ENCODE data around the gene THAP5.

THAP5 gene

DNA sequence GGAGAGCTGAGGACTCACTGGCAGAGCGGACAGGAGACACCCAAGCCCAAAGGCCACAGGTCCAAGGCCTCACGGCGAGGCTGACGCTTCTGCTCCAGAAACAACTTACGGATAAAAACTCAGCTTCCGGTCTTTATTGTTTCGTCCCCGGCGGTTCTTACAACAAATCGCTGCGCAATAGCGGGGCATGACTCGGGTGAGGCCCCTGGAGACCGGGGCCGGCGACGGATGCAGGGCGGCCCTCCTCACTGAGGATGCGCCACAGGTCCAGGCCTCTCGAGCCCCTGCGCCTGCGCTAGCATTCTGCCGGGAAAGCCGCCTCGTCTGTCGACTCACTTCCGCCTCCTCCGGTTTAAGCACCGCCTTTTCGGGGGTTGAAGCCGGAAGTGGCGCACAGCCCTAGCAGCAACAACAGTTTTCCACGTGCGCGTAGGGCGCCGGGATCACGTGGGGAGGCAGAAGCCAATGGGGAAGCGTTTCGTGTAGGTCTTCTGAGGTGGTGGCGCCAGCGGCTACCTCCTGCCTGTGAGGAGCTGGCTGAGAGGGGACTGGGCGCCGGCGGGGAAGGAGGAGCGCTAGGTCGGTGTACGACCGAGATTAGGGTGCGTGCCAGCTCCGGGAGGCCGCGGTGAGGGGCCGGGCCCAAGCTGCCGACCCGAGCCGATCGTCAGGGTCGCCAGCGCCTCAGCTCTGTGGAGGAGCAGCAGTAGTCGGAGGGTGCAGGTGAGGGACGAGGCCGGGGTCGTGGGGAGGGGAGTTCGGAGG lies at the start of gene THAP5, which contains the start of gene DNAJB9:
THAP5 (minus strand) TSS at position 326 of the 765 bp plus-strand sequence; CDS start at position 189, 137 bp downstream.
DNAJB9 (plus strand) TSS at position 494 of the 765 bp plus-strand sequence. CDS start 1,853 bp downstream, outside the sequence.
- peak; percentile 100 for DNase-seq

- no peak for DNase-seq
Measured at GRCh38 chr7:108618056-108618455, 48.5 kb upstream of the THAP5 start.

GRCh38 chr7:108614896-108615295 lies 45.4 kb upstream of the THAP5 start:
- no peak for DNase-seq

- no peak for DNase-seq
Measured at GRCh38 chr7:108613949-108614381, 44.5 kb upstream of the THAP5 start.

DNA sequence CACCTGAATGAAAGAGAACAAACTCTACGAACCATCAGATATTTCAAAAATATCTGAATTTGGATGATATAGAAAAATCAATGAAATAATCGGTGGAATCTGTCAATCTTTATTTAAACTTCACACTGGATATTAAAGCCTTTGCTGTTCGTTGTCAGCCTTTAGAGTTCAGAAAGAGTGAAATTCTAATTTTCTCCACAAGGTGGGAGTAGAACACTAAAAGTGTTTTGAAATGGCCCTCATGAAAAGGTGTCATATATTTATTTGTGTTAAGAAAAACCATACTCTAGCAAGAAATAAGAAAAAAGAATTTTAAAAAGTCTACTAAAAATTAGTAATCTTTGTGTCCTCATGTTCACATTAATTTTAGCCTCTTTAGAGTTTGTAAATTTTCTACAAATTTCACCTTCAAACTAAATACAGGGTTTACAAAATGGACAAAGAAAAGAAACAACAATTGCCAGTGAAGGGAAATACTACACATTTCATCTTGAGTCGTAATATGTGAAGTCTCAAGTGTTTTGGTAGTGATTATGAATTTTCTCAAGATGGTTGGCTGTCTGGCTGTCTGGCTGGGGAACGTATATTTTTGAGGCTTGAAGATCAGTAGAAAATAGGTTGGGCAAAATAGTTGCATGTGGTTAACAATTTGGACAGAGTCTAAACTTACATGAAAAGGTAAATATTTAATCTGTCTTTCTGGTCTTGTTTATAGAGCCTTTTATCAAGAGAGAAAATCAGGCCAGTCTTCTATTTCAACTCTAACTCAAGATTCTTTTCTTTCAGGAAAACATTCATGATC lies 43.8 kb upstream of the THAP5 start:
- DNase-seq, result peak; percentile 66

GRCh38 chr7:108611268-108611667 lies 41.8 kb upstream of the THAP5 start:
- DNase-seq, result no peak

- no peak for DNase-seq
Measured at GRCh38 chr7:108609643-108610042, 40.1 kb upstream of the THAP5 start.

DNA sequence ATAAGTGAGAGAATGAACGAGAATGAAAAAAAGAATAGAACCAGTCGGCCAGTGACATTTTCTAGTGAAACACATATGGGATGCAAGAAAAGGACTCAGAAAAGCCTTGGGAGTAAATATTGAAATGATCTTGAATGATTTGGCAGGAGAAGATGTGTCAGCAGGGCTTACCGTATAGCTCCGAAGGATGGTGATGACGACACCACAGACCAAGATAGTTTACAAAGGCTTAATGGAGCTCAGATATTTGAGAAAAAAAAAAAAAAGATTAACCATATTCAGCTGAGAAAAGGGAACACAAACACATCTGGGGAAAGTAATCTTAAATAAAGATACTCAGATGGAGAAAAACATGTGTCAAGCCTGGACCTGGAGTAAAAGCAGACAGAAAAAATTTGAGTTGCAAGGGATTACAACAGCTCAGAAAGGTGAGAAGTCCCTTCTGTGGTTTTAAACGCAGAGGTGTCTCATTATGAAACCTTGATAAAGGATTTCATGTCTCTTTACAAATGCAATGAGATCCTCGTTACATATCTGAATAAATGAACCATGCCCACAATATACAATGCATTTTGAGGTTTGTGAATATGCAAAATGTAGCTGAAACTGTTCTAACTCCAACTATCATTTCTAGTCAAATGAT lies 36.2 kb upstream of the THAP5 start:
- no peak for DNase-seq

DNA sequence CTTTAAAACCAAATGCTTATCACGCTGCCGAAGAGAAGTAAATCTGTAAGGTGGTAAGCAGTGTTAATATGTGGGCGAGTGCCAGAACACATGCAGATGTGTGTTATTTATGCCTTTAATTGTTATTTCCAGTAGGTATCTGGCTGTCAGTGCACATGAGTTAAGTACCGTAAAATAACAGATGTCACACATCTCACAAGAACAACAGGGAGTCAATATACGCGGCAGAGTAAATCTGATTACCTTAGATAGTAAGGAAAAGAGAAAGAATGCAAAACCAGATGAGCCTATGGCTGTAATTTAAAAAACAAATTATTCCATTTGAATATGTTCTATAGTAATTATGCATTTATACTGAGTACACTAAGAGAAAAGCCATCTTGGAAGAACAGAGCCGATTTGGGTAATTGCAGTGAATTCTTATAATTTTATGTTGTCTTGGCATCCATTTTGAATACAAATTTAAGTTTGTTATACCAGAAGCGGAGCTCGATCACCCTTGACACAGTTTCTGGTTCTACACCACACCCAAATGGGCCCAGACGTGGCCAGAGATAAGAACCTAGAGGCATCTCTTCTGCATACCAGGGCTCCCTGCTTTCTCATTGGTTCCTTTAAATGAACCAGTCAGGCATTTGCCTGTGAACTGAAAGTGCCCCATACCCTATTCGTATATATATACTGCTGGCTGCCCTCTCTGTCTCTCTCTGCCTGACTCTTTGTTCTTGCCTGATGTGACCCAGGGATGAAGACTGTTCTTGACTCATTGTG lies 35.0 kb upstream of the THAP5 start:
- no peak for DNase-seq

- DNase-seq, result no peak
Measured at GRCh38 chr7:108603656-108604306, 34.3 kb upstream of the THAP5 start.

GRCh38 chr7:108600399-108600798 lies 30.9 kb upstream of the THAP5 start:
- no peak for DNase-seq

DNA sequence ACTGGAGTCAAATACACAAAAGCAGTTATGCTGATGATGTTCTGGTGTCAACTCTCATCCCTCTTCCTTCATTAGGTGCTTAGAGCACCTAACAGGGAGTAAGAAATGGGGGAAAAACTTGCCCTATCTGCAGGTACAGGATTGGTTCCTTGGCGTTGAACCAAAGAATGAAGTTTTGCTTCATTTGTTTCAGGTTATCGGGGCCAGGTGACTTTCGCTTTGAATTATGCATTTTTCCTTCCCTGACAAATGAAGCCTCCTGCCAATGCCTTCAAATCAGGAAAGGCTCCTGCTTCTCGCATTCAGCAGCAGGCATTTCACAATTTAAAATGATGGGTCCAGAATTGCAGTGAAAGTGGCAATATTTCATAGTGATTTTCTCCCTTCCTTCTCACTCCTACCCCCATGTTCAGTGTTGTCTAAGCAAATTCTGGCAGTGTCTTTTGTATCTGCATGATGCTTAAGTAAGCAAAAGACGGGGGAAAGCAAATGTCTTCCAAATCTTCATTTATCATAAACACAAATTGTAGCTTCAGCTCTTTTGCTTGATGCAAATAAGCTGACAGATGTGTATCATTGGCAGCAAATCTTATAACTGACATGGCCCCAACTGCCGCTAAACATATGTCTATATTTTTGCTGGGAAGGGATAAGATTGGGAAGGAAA lies 29.5 kb upstream of the THAP5 start:
- DNase-seq, result no peak

GRCh38 chr7:108598153-108598552 lies 28.6 kb upstream of the THAP5 start:
- DNase-seq, result no peak

DNA sequence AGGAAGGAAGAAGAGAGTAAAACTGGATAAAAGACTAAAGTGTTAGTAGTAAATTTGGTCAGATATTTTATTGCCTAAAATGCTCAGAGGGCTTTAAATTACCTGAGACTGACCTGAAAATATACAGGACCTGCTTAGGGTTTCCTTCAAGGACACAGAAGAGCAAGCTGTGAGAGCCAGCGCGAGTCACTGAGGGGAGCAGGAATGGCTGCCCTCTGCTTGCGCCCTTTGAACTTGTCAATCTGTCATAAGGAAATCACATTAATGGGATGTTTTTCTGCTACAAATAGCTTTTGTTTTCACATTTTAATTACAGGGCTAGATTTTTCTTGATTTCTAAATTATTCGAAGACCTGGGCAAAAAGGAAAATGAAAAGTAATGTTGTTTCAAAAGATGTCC lies 27.1 kb upstream of the THAP5 start:
- no peak for DNase-seq

DNA sequence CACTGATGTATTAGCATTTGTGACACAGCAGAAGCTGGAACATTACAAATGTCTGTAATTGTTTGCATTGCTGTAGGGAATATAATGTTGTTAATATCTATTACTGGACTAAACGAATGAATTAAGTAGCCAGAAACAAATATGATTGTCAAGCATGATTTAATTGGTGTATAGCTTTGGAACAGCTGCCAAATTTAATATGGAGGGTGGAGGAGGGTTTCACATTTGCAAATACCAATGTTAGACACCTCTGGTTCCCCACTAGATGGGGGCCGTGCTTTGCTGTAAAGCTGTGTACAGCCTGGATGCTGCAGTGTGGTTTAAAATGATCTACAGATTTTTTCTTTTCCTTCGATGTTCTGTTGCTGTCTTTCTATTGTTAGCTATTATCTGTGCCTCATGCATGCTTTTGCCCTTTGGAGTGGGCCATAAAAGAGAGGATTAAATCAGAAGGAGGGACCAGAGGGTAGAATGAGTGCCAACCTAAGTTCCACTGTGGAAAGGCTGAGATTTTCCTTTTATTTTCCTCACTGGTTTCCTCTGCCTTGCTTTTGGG lies 23.2 kb upstream of the THAP5 start:
- DNase-seq, result no peak

DNA sequence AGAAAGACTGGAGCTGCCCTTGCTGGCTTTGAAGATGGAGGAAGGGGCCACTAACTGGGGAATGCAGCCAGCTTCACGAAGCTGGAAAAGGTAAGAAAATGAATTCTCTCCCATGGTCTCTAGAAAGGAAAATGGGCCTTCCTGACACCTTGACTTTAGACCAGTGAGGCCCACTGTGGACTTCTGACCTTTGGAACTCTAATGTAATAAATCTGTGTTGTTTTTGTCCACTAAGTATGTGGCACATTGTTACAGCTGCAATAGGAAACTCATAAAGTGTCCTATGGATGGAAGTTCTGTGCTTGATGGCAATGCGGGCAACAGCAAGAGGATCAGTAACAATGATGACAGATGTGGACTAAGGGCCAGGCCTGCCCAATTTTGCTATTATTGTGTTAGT lies 21.1 kb upstream of the THAP5 start:
- no peak for DNase-seq

GRCh38 chr7:108589874-108590273 lies 20.4 kb upstream of the THAP5 start:
- no peak for DNase-seq

DNA sequence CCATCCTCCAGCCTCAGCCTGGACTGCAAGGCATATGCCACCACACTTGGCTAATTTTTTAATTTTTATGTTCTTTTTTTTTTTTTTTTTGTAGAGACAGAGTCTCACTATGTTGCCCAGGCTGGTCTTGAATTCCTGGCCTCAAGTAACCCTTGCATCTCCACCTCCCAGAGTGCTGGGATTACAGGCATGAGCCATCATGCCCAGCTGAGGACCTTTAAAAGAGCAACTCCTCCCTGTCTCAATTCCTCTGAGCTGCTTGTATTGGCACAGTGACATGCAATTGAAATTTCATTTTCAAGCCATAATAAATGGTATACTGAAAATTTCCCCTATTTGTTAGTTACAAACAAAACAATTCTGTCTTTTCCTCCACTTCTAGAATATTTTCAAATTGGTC lies 19.7 kb upstream of the THAP5 start:
- no peak for DNase-seq

DNA sequence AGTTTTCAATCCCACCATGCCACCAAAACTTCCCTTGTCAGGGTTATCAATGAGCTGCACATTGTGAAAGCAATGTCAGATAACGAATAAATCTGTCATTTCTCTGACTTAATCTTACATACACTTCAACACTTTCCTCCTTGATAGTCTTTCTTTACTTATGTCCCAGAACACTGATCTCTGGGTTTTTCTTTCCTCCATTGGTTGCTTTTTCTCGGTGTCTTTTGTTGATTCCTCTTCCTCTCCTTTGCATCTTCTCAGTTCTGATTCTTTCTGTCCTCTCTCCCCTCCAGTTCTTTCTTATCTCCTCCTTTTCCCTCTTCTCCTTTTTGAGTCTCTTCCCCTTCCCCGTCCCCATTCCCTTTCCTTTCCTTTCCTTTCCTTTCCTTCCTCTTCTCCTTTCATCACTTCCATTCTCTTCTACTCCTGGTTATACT lies 16.8 kb upstream of the THAP5 start:
- DNase-seq, result no peak

DNA sequence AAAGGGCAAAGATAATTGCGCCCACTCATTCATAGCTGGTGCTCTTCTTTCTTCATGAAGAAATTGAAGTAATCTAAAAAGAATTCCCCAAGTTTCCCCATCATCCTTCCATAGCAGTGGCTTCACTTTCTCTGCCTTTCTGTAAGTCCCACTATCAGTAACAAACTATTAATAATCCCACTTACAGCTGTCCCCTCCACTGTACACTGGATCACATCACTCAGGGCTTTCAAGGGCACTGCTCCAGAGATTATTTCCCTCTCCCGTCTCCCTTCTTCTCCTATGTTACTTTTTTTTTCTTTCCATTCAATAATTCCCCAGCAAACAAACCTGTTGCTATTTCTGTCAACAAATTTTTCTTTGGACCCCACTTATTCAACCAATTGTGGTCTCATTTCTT lies 16.3 kb upstream of the THAP5 start:
- no peak for DNase-seq

- no peak for DNase-seq
Measured at GRCh38 chr7:108584211-108584610, 14.7 kb upstream of the THAP5 start.

All from suppressor macrophage treated with lipopolysaccharide for 4 hours (primary cell).